ENCODE measurements around the gene NIT1. TPM values are rescaled to one million over a fixed set of nuclear protein-coding genes. Genes with fewer than 3 reads are reported as not detected.

NIT1 gene, protein sequence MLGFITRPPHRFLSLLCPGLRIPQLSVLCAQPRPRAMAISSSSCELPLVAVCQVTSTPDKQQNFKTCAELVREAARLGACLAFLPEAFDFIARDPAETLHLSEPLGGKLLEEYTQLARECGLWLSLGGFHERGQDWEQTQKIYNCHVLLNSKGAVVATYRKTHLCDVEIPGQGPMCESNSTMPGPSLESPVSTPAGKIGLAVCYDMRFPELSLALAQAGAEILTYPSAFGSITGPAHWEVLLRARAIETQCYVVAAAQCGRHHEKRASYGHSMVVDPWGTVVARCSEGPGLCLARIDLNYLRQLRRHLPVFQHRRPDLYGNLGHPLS
- total RNA-seq (2022; extraction: Qiagen RNA extraction; ENCODE audit: low read depth) = 24.4 to 32.0 TPM (median 31.3 TPM) in 5 replicates

DNA sequence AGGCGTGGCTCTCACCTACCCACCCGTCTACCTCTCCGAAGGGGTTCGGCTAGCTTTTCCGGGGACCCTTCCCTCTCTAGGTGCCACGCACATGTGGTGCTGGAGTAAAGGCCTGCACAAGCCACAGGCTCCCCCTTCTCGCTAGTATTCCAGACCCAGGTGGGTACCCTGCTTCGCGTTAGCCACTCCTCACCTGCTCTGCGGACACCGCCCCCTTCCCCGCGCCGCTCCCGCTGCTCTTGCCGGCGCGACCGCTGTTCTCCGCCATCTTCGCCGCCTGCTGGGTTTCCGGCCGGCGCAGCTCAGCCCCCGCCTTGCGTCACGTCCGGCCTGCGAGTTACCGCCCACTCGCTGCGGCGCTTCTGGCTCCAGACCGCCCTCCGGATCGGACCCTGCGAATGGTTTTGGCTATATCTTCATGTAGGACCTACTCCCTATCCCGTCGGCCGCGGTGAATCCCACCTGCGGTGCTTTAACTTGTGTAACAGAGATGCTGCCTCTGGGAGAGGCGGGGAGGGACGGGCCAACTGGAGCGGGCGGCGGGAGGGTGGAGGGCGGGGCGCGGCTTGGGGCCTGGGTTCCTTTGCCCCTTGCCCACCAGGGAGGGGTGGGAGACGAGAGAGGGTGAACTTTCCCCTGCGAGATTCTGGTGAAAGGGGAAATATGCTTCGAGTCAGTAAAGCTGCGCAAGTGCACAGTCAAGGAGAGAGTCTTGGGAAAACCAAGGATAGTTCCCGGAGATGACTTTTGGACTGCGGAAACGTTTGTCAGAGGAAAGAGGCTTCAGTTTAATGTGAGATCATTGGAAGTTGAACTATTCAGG is at the start of gene NIT1, which contains the start of gene PFDN2:
NIT1 (plus strand) TSS at position 347 of the 823 bp plus-strand sequence; CDS start at position 419, 72 bp downstream.
PFDN2 (minus strand) TSS at position 279 of the 823 bp plus-strand sequence; CDS start at position 268, 11 bp downstream.

GRCh38 chr1:161069731-161070270 is 48.1 kb upstream of the NIT1 start, which contains the start of gene ARHGAP30:
Gene ARHGAP30 (minus strand): TSS chr1:161069891. CDS start chr1:161069624, 267 bp downstream.

DNA sequence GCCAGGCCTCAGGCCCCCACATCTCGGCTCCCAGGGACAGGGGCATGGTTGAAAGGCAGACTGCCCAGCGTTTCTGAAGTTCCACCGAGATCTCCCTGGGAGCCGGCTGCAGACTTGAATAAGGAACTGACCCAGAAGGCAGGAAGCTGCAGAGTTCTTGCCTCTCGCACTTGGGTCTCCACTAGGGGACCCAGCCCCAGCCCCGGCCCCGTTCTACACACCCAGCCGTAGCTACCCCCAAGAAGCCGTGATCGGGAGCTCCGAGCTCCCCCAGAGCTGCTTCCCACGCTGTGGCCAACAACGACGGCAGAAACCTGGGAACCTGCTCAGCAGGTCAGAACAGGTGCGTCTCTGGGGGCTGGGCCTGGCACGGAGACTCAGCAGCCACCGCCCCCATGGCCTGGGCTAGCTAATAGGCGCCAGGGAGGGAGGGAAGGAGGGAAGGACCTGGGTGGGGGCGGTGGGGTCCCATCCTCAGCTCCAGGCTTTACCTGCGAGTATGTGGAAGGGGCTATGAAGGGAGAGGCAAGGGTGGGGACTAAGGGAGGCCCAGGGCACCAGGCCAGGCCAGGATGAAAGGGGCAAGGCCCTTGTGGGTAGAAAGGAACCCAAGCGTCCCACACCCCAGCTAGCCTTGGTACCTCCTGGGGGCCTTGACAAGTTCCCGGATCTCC is 28.5 kb upstream of the NIT1 start, which contains the start of gene NECTIN4:
NECTIN4 (minus strand) TSS at position 308 of the 674 bp plus-strand sequence; CDS start at position 46, 262 bp downstream.

DNA sequence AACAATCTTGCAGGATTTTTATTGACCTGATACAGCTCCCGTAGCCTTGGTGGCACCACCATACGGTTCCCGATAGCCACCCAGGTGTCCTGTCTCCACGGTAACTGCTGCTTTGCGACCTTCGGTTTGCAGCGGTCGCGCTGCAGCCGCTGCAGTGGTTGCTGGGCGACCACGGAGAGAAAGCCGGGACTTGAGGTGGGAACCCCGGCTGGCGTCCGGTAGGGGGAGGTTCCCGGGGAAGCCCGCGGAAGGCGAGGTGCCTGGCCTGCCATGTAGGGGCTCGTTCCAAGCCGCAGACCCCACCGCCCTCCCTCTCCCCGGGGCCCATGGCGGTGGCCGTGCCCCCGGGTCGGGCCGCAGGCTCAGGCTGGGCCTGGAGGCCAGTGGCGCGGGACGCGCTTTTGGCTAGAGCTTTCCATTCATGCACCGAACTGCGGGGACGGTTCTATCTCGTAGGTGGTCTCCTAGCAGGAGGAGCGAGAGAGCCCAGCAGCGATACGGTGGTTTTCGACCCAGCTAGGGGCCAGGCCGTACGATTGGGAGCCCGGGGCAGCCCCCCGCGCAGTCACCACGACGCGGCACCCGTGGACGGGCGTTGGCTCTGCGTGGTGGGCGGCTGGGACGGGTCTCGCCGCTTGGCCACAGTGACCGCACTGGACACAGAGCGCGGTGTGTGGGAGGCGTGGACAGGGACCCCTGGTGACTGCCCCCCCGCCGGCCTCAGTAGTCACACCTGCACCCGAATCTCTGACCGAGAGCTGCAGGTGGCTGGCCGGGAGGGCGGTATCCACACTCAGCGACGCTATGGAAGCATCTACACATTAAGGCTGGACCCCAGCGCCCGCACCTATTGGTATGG is 19.5 kb upstream of the NIT1 start, which contains the start of gene KLHDC9:
KLHDC9 (plus strand) TSS at position 152 of the 859 bp plus-strand sequence; CDS start at position 327, 175 bp downstream.

GRCh38 chr1:161132410-161133219 is 14.7 kb downstream of the NIT1 start, which contains the start of gene DEDD:
Gene DEDD (minus strand): TSS chr1:161132667. CDS start chr1:161124462, 8,205 bp downstream.

GRCh38 chr1:161153682-161154337 is 35.9 kb downstream of the NIT1 start, which contains the start of gene UFC1:
Gene UFC1 (plus strand): TSS chr1:161153978. CDS start chr1:161153998, 20 bp downstream.

GRCh38 chr1:161159087-161159912 is 41.4 kb downstream of the NIT1 start, which contains the start of gene USP21:
Gene USP21 (plus strand): TSS chr1:161159500. CDS start chr1:161160641, 1,141 bp downstream.

DNA sequence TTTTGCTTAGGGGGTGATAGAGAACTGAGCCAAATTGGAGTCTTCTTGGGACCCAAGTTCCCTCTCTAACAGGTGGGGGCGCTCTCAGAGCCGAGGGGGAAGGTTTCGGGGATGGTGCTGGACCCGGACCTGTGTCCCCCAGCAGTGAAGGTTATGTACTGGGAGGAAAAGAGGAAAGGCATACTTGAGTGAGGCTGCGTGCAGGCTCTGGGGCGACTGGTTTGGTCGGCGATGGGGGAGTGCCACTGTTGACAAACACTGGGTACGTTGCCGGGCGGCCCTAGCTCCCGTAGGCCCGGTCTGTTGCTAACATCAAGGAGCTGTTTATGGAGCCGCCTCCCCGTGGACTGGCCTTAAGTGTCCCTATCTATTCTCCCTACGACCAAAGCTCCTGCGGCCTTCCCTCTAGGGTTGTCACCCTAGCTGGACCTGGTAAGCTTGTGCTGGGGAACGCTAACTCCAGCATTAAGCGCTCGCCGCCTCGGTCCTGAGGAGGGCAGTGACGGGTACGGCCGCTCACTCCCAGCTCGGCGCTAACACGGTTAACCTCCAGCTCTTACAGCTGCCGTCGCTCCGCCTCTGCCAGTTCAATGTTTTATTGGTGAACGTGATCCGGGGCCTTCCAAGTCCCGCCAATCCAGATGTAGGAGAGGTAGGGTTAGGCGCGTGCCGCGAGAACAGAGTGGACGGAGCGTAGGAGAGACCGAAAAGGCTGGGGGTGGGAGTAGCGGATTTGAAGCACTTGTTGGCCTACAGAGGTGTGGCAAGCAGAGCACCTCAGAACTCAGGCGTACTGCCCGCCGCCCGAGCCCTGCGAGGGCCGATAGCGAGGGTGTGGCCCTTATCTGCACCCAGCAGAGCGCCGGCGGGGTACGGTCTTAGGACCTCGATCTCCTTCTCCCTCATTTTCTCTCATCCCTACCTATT is 48.1 kb downstream of the NIT1 start, which contains the start of gene PPOX:
PPOX (plus strand) TSS at position 685 of the 927 bp plus-strand sequence. CDS start 422 bp downstream, outside the sequence.

Other genes starting within 250 kb of the NIT1 start
- 0.22 TPM in 1 of 5 replicates, not detected in the others for gene ITLN1, start 232.9 kb upstream of the NIT1 start, total RNA-seq (2022; extraction: Qiagen RNA extraction; ENCODE audit: low read depth)
- 0.22 to 0.33 TPM in 2 of 5 replicates, not detected in the others for gene ITLN2, start 163.3 kb upstream of the NIT1 start, total RNA-seq (2022; extraction: Qiagen RNA extraction; ENCODE audit: low read depth)
- gene F11R, start 97.0 kb upstream of the NIT1 start, total RNA-seq (2022; extraction: Qiagen RNA extraction; ENCODE audit: low read depth) = 39.5 to 67.9 TPM (median 59.7 TPM) in 5 replicates
- 0.34 to 0.41 TPM in 2 of 5 replicates, not detected in the others for gene TSTD1, start 79.1 kb upstream of the NIT1 start, total RNA-seq (2022; extraction: Qiagen RNA extraction; ENCODE audit: low read depth)
- gene USF1, start 72.1 kb upstream of the NIT1 start, total RNA-seq (2022; extraction: Qiagen RNA extraction; ENCODE audit: low read depth) = 48.4 to 53.4 TPM (median 50.6 TPM) in 5 replicates
- gene ARHGAP30, start 48.2 kb upstream of the NIT1 start, total RNA-seq (2022; extraction: Qiagen RNA extraction; ENCODE audit: low read depth) = 0.07 to 0.14 TPM (median 0.11 TPM) in 5 replicates
- 1.5 to 2.2 TPM (median 1.9 TPM) in 5 replicates for gene NECTIN4, start 28.5 kb upstream of the NIT1 start, total RNA-seq (2022; extraction: Qiagen RNA extraction; ENCODE audit: low read depth)
- 1.2 to 2.4 TPM (median 1.6 TPM) in 5 replicates for gene KLHDC9, start 19.7 kb upstream of the NIT1 start, total RNA-seq (2022; extraction: Qiagen RNA extraction; ENCODE audit: low read depth)
- gene PFDN2, start 68 bp upstream of the NIT1 start, total RNA-seq (2022; extraction: Qiagen RNA extraction; ENCODE audit: low read depth) = 118 to 142 TPM (median 129 TPM) in 5 replicates
- 26.1 to 32.6 TPM (median 30.9 TPM) in 5 replicates for gene DEDD, start 14.6 kb downstream of the NIT1 start, total RNA-seq (2022; extraction: Qiagen RNA extraction; ENCODE audit: low read depth)
- 87.5 to 152 TPM (median 96.7 TPM) in 5 replicates for gene UFC1, start 35.9 kb downstream of the NIT1 start, total RNA-seq (2022; extraction: Qiagen RNA extraction; ENCODE audit: low read depth)
- 18.0 to 24.6 TPM (median 20.0 TPM) in 5 replicates for gene USP21, start 41.4 kb downstream of the NIT1 start, total RNA-seq (2022; extraction: Qiagen RNA extraction; ENCODE audit: low read depth)
- 10.7 to 14.9 TPM (median 12.9 TPM) in 5 replicates for gene PPOX, start 48.3 kb downstream of the NIT1 start, total RNA-seq (2022; extraction: Qiagen RNA extraction; ENCODE audit: low read depth)
- gene B4GALT3, start 59.4 kb downstream of the NIT1 start, total RNA-seq (2022; extraction: Qiagen RNA extraction; ENCODE audit: low read depth) = 24.3 to 29.3 TPM (median 28.7 TPM) in 5 replicates
- gene ADAMTS4, start 80.9 kb downstream of the NIT1 start, total RNA-seq (2022; extraction: Qiagen RNA extraction; ENCODE audit: low read depth) = not detected in 5 replicates
- gene NDUFS2, start 84.3 kb downstream of the NIT1 start, total RNA-seq (2022; extraction: Qiagen RNA extraction; ENCODE audit: low read depth) = 81.9 to 101 TPM (median 84.4 TPM) in 5 replicates
- 0.51 TPM in 1 of 5 replicates, not detected in the others for gene FCER1G, start 97.2 kb downstream of the NIT1 start, total RNA-seq (2022; extraction: Qiagen RNA extraction; ENCODE audit: low read depth)
- 6.6 TPM in 1 of 5 replicates, not detected in the others for gene APOA2, start 105.5 kb downstream of the NIT1 start, total RNA-seq (2022; extraction: Qiagen RNA extraction; ENCODE audit: low read depth)
- 9.9 to 11.5 TPM (median 11.1 TPM) in 5 replicates for gene TOMM40L, start 108.0 kb downstream of the NIT1 start, total RNA-seq (2022; extraction: Qiagen RNA extraction; ENCODE audit: low read depth)
- gene NR1I3, start 120.1 kb downstream of the NIT1 start, total RNA-seq (2022; extraction: Qiagen RNA extraction; ENCODE audit: low read depth) = not detected in 5 replicates
- 0.09 to 0.13 TPM in 2 of 5 replicates, not detected in the others for gene PCP4L1, start 140.6 kb downstream of the NIT1 start, total RNA-seq (2022; extraction: Qiagen RNA extraction; ENCODE audit: low read depth)
- 0.17 to 0.35 TPM (median 0.30 TPM) in 5 replicates for gene MPZ, start 191.9 kb downstream of the NIT1 start, total RNA-seq (2022; extraction: Qiagen RNA extraction; ENCODE audit: low read depth)
- 233 to 270 TPM (median 243 TPM) in 5 replicates for gene SDHC, start 196.3 kb downstream of the NIT1 start, total RNA-seq (2022; extraction: Qiagen RNA extraction; ENCODE audit: low read depth)
- gene CFAP126, start 249.8 kb downstream of the NIT1 start, total RNA-seq (2022; extraction: Qiagen RNA extraction; ENCODE audit: low read depth) = 0.14 to 0.56 TPM (median 0.28 TPM) in 4 of 5 replicates, not detected in the other